Umbilical cord (tissue), 2 donors: ENCODE results near the gene UBE2M. TPM values are rescaled to one million over a fixed set of nuclear protein-coding genes. Genes with fewer than 3 reads are reported as not detected.
"Not testable (repeated sequence)": the region's sequence is repeated elsewhere in the genome, so short reads cannot be mapped to it uniquely, and the experiment has no call there.

Source experiments
- DNase-seq: peaks from one replicate; pipeline ENCODE4 v3.0.0-alpha.2; 2015; ENCODE audit warnings: low spot score
- total RNA-seq: library from RNA; depleted of rRNA; stranded (reverse); fragments of >200 nt; gene quantifications from one replicate; pipeline ENCODE4 v1.2.3, GENCODE V29; 2014; ENCODE audit warnings: low replicate concordance; ENCODE audit not compliant: insufficient read depth

UBE2M gene
- total RNA-seq, 1 donor from 2014 or later, result 32.7 TPM

- DNase-seq, result peak; percentile 89
Measured at GRCh38 chr19:58513694-58514563, 44.5 kb downstream of the UBE2M start.

DNA sequence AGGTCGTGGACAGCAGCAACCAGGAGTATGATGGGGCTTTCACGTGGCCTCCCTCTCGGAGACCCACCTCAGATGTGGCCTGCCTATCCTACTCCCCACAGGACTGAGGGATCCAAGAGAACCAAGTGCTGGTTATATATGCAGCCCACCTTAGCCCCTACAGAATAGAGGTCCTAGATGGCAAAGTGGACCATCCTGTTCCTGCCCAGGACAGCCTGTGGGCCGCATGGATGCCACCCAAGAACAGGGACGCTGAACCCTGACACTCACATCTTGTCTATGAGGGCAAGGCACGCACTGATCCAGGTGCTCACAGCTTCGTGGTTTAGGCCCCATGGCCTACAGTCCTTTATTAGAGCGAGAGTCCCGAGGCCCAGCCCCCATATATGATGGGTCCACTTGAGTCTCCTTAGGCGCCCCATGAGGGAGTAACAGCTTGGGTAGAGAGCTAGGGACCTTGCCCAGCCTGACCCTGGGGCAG lies 45.2 kb downstream of the UBE2M start:
- no peak for DNase-seq

- DNase-seq, result no peak
Measured at GRCh38 chr19:58511353-58512208, 46.8 kb downstream of the UBE2M start, which contains the start of gene SLC27A5. Gene SLC27A5 (minus strand): TSS chr19:58511992. CDS start chr19:58511955, 37 bp downstream.

DNA sequence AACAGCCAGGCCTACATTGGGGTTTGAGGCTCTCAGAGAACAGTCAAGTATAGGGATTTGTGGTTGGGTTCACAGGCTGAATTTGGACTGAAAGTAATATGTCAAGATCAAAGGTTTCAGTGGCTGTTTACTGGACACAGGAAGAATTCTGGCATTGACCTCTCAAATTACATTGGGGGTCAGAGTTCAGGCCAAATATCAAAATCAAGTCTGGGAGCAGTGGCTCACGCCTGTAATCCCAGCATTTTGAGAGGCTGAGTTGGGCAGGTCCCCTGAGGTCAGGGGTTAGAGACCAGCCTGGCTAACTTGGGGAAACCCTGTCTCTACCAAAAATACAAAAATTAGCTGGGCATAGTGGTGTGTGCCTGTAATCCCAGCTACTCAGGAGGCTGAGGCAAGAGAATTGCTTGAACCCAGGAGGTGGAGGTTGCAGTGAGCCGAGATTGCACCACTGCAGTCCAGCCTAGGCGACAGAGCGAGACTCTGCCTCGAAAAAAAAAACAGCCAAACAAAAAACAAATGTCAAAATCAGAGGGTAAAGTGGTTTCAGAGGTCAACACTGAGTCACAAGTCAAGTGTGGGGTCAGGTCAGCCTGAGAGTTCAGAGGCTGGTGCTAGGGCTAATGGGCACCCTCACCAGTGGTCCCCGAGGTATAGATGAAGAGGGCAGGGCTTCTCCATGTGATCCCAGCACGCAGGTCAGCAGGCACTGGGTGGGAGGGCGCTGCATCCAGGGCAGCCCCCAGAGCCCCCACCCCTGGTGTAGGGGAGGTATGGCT lies 48.1 kb downstream of the UBE2M start:
- no peak for DNase-seq

DNA sequence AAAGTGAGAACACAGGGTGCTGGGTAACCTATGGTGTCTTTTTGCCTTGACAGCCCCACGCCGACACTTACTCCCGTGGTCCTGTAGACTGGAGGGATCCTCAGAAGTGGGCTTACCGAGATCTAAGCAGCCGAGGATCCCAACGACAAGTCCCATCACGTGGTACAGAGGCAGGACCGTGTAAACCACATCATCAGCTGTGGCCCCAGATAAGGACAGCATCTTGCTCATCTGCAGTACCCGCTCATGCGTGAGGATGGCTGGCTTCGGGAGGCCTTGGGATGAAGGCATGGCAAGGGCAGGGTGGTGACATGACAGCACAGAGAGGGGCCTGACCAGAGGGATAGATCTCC lies 48.7 kb downstream of the UBE2M start:
- no peak for DNase-seq

- DNase-seq, result not testable (repeated sequence)
Measured at GRCh38 chr19:58507602-58508223, 50.7 kb downstream of the UBE2M start.

Other genes starting within 250 kb of the UBE2M start
- 2.9 TPM for gene ZSCAN22, start 231.6 kb downstream of the UBE2M start, total RNA-seq
- gene A1BG, start 205.1 kb downstream of the UBE2M start, total RNA-seq, result 4.1 TPM
- gene ZNF497, start 195.9 kb downstream of the UBE2M start, total RNA-seq, result 1.7 TPM
- 3.4 TPM for gene ZNF837, start 177.6 kb downstream of the UBE2M start, total RNA-seq
- gene RPS5, start 171.3 kb downstream of the UBE2M start, total RNA-seq, result 1,414 TPM
- 0.72 TPM for gene RNF225, start 163.0 kb downstream of the UBE2M start, total RNA-seq
- gene ZNF584, start 150.0 kb downstream of the UBE2M start, total RNA-seq, result 6.0 TPM
- gene ZNF132, start 118.5 kb downstream of the UBE2M start, total RNA-seq, result 24.8 TPM
- 16.4 TPM for gene ZNF324B, start 107.0 kb downstream of the UBE2M start, total RNA-seq
- 16.1 TPM for gene ZNF324, start 91.5 kb downstream of the UBE2M start, total RNA-seq
- gene ZNF446, start 82.3 kb downstream of the UBE2M start, total RNA-seq, result 7.0 TPM
- 7.2 TPM for gene SLC27A5, start 46.6 kb downstream of the UBE2M start, total RNA-seq
- 1.2 TPM for gene ZBTB45, start 38.8 kb downstream of the UBE2M start, total RNA-seq
- 150 TPM for gene TRIM28, start 14.5 kb downstream of the UBE2M start, total RNA-seq
- gene CHMP2A, start 3.5 kb downstream of the UBE2M start, total RNA-seq, result 92.5 TPM
- gene MZF1, start 14.7 kb upstream of the UBE2M start, total RNA-seq, result 11.1 TPM